ENCODE data around the gene RPL13A. TPM values are rescaled to one million over a fixed set of nuclear protein-coding genes. Genes with fewer than 3 reads are reported as not detected.

Gene RPL13A
- total and polyA plus RNA-seq, 12 donors: 1,750 to 3,504 (median 2,569) TPM

- no peak for TF ChIP-seq CTCF (IDR thresholded peaks at IDR 0.05)
- TF ChIP-seq POLR2A (IDR thresholded peaks at IDR 0.05): no peak
- no peak for DNase-seq
- H3K4me3 ChIP-seq: peak overlapping the region in 1 of 4 donors; percentile 15
- H3K9me3 ChIP-seq (replicated peaks in 1 of 3): no peaks in the 10 kb centered on the region
- H3K36me3 ChIP-seq (replicated peaks in 1 of 2): peaks cover 0 to 41% of the 10 kb centered on the region in 2 donors
- H3K4me1 ChIP-seq (replicated peaks in 1 of 2): peaks cover 14 to 27% of the 10 kb centered on the region in 2 donors
- intact Hi-C loops (cut with DNase I): no loop called here
- no peaks in the 10 kb centered on the region for H3K27me3 ChIP-seq
- 69 to 87% (median 77%) methylated on average over 10 to 27 of the region's 27 CpGs for WGBS, 4 donors
- H3K27ac ChIP-seq: peak overlapping the region in 4 of 5 donors; percentile 18 to 92 (median 88)
Observed at GRCh38 chr19:49490287-49491029, 3.0 kb downstream of the RPL13A start.

GRCh38 chr19:49491030-49491803 lies 3.8 kb downstream of the RPL13A start:
- no peak for DNase-seq
- peaks cover 0 to 41% of the 10 kb centered on the region in 2 donors for H3K36me3 ChIP-seq (replicated peaks in 1 of 2)
- no peaks in the 10 kb centered on the region for H3K27me3 ChIP-seq
- intact Hi-C loops (cut with DNase I): no loop called here
- H3K27ac ChIP-seq: peak overlapping the region in 2 of 5 donors; percentile 27 to 88
- H3K4me1 ChIP-seq (replicated peaks in 1 of 2): peaks cover 14 to 30% of the 10 kb centered on the region in 2 donors
- TF ChIP-seq CTCF (IDR thresholded peaks at IDR 0.05): no peak
- no peak for TF ChIP-seq POLR2A (IDR thresholded peaks at IDR 0.05)
- no peak overlapping the region for H3K4me3 ChIP-seq
- H3K9me3 ChIP-seq (replicated peaks in 1 of 3): no peaks in the 10 kb centered on the region
- 51 to 72% (median 61%) methylated on average over 12 to 17 of the region's 17 CpGs for WGBS, 4 donors

GRCh38 chr19:49491804-49492572 lies 4.6 kb downstream of the RPL13A start:
- H3K9me3 ChIP-seq (replicated peaks in 1 of 3): no peaks in the 10 kb centered on the region
- peak overlapping the region in 1 of 5 donors; percentile 14 for H3K27ac ChIP-seq
- no peak overlapping the region for H3K4me3 ChIP-seq
- H3K27me3 ChIP-seq: no peaks in the 10 kb centered on the region
- 58 to 67% (median 65%) methylated on average over 6 to 7 of the region's 7 CpGs for WGBS, 4 donors
- no peak for TF ChIP-seq CTCF (IDR thresholded peaks at IDR 0.05)
- TF ChIP-seq POLR2A (IDR thresholded peaks at IDR 0.05): no peak
- H3K4me1 ChIP-seq (replicated peaks in 1 of 2): peaks cover 14 to 29% of the 10 kb centered on the region in 2 donors
- DNase-seq: no peak
- H3K36me3 ChIP-seq (replicated peaks in 1 of 2): peaks cover 0 to 41% of the 10 kb centered on the region in 2 donors
- intact Hi-C loops (cut with DNase I): no loop called here
